Thoracic aorta (tissue), 2 donors: Measurements from ENCODE around the gene UBE2H. TPM values are rescaled to one million over a fixed set of nuclear protein-coding genes. Genes with fewer than 3 reads are reported as not detected.

Source experiments
- ATAC-seq: fragments of 150-250 bp; one replicate; pipeline ENCODE4 v1.8.0; 2017; ENCODE audit warnings: low read depth; ENCODE audit not compliant: insufficient number of reproducible peaks, low FRiP score
- DNase-seq: peaks from one replicate; pipeline ENCODE4 v3.0.0-alpha.2; 2020; ENCODE audit warnings: low spot score
- H3K27ac ChIP-seq, 2 donors: fragments of 200-600 bp; sonication (generic); 1 replicate in 1 of 2; 2 replicates in 1 of 2; pipeline ENCODE4 v1.5.1; 2016; ENCODE audit warnings: mild to moderate bottlenecking in 2 of 2, moderate library complexity in 2 of 2
- H3K27me3 ChIP-seq: fragments of 200-600 bp; sonication (generic); replicated peaks from 2 replicates; pipeline ENCODE4 v1.6.0; 2016; ENCODE audit warnings: mild to moderate bottlenecking; ENCODE audit not compliant: insufficient read depth
- H3K36me3 ChIP-seq: fragments of 200-600 bp; sonication (generic); one replicate; pipeline ENCODE4 v1.5.1; 2016
- H3K4me1 ChIP-seq, 2 donors: fragments of 200-600 bp; sonication (generic); 1 replicate in 1 of 2; 2 replicates in 1 of 2; pipeline versions ENCODE4 v1.5.1 to v1.6.0; 2016; ENCODE audit warnings: low read depth in 2 of 2, mild to moderate bottlenecking in 1 of 2; ENCODE audit not compliant: control insufficient read depth in 1 of 2
- H3K4me3 ChIP-seq: fragments of 200-600 bp; sonication (generic); 2 replicates; pipeline ENCODE4 v1.5.1; 2016; ENCODE audit warnings: mild to moderate bottlenecking
- H3K9me3 ChIP-seq: fragments of 200-600 bp; sonication (generic); 2 replicates; pipeline ENCODE4 v1.5.1; 2016
- CTCF ChIP-seq: fragments of 200-600 bp; sonication (generic); IDR thresholded peaks from one replicate; pipeline ENCODE4 v1.5.1; 2019; ENCODE audit warnings: antibody characterized with exemption
- total RNA-seq, 2 donors: library from RNA; depleted of rRNA; stranded (reverse); fragments of >200 nt; gene quantifications; one replicate each; pipeline versions ENCODE4 v1.1.0 to v1.2.3, GENCODE V29; 2016

Gene UBE2H
- total RNA-seq, 2 donors from 2014 or later, result 136 to 158 TPM

GRCh38 chr7:129845972-129846327 is 106.8 kb downstream of the UBE2H start:
- Histone ChIP-seq H3K27me3 (no peaks in the 10 kb centered on the region), H3K4me1 (peaks cover 30 to 51% of the 10 kb centered on the region in 2 donors), H3K27ac (peak overlapping the region; percentile 30 to 79), H3K4me3 (no peak overlapping the region), H3K9me3 (no peaks in the 10 kb centered on the region), H3K36me3 (no peaks in the 10 kb centered on the region)
- TF ChIP-seq CTCF, result no peak
- DNase-seq (no peak), ATAC-seq (peak; percentile 77)

DNA sequence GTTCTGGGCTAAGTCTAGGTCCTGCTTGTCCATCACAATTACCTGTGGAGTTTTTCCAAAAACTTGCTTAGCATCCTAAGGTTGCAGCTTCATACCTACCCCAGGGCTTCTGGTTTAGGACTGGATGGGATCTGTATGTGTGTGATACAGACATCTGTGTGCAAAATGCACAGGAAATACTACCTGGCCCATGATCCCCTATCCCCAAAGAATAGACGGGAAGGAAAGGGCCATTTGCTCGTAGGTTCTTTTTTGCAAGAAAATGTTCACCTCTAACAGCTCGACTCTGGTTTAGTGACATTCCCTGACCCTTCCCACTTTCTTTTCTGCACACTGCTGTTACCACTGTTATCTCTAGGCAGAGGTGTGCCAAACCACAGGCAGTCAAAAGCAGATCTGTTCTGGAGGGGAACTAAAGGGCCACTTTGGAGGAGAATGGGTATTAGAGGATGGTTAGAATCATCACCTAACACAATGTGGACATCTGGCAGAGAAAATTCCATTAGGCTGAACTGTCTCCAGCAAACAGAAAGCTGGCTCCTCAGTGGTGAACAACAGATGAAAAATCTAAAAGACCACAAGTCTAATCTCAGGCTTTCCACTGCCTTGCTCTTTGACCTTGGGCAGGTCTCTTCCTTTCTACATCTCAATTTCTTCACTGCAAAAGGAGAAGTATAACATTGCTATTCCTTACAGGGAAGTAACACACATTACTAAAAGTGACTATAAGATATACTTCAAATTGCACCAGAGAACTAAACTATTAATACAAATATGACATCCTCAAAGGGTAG is 107.4 kb downstream of the UBE2H start:
- H3K36me3 ChIP-seq, result no peaks in the 10 kb centered on the region
- no peak for TF ChIP-seq CTCF
- H3K9me3 ChIP-seq, result no peaks in the 10 kb centered on the region
- H3K4me1 ChIP-seq, result peaks cover 36 to 57% of the 10 kb centered on the region in 2 donors
- no peak for ATAC-seq
- peak overlapping the region; percentile 13 for H3K4me3 ChIP-seq
- no peak for DNase-seq
- no peaks in the 10 kb centered on the region for H3K27me3 ChIP-seq
- H3K27ac ChIP-seq, result peak overlapping the region; percentile 31 to 79

DNA sequence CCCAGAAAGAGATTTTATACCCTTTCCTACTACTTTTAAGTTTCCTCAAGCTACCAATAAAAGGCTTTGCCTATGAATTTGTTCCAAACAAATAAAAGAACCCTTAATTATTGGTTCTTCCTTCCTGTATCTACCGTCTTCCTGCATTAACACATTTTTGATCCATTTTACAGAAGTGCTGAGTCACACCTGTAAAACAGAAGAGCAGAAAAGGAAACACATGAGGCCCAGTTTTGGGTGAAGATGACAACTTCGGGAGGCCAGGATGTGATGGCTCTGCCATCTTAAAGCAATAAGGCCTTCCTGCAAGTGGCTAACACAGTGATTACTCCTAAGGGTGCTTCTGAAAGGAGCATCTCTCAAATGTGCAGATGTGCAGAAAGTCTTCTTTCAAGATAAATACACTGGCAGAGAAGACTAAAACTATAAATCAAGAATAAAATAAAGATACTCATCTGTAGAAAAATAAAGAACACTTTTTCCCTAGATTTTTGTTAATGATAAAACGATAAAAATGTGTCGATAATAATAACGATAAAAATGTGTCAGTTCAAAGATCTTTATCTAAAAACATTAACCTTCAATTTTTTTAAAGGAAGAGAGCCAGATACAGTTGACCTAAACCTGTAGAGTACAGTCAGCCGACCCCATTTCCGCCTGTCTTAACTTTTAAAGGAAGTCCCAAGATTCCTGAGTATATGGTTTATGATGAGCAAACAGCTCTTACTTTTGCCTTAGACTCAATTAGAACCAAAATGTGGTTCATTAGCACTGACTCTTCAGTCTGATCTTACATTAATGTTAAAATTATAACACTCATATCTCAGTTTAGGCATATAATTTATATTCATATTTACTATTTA is 108.6 kb downstream of the UBE2H start:
- no peak for TF ChIP-seq CTCF
- H3K4me1 ChIP-seq, result peaks cover 44 to 64% of the 10 kb centered on the region in 2 donors
- H3K4me3 ChIP-seq, result no peak overlapping the region
- H3K9me3 ChIP-seq, result no peaks in the 10 kb centered on the region
- no peaks in the 10 kb centered on the region for H3K27me3 ChIP-seq
- H3K36me3 ChIP-seq, result no peaks in the 10 kb centered on the region
- DNase-seq (no peak), ATAC-seq (no peak)
- H3K27ac ChIP-seq, result peak overlapping the region in 1 of 2 donors; percentile 79

DNA sequence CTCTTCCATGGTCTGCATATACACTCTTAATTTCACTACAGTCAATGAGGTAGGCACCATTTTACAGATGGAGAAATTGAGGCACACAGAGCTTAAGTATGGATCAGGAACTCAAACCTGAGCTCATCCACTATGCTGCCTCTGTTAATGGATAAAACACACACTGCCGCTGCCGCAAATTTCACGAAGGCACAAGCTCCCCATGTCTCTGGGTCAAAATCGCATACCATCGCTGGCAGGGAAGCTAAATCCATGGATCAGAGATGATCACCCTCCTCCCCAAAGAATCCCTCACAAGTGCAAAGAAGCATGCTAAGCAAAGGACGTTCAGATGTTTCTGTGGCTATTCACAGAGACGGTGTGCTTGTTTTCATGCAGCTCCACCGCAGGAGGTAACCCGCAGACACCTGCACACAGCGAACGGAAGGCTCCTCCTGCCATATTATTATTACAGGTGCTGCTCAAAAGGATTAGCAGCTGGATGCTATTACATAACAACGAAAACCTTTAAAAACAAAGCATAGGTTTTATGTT is 109.3 kb downstream of the UBE2H start:
- no peaks in the 10 kb centered on the region for H3K36me3 ChIP-seq
- TF ChIP-seq CTCF, result no peak
- ATAC-seq (no peak), DNase-seq (no peak)
- H3K4me1 ChIP-seq, result peaks cover 44 to 61% of the 10 kb centered on the region in 2 donors
- H3K4me3 ChIP-seq, result no peak overlapping the region
- H3K27me3 ChIP-seq, result no peaks in the 10 kb centered on the region
- no peaks in the 10 kb centered on the region for H3K9me3 ChIP-seq
- peak overlapping the region in 1 of 2 donors; percentile 23 for H3K27ac ChIP-seq

- peaks cover under 1% of the 10 kb centered on the region for H3K36me3 ChIP-seq
- H3K9me3 ChIP-seq, result no peaks in the 10 kb centered on the region
- no peak for TF ChIP-seq CTCF
- H3K4me3 ChIP-seq, result no peak overlapping the region
- ATAC-seq, result no peak
- peaks cover 34 to 42% of the 10 kb centered on the region in 2 donors for H3K4me1 ChIP-seq
- no peak for DNase-seq
- peak overlapping the region in 1 of 2 donors; percentile 42 for H3K27ac ChIP-seq
- H3K27me3 ChIP-seq, result no peaks in the 10 kb centered on the region
These were observed 111.3 kb downstream of the UBE2H start for GRCh38 chr7:129841465-129841864.
